ENCODE measurements around the gene RPS25. TPM values are rescaled to one million over a fixed set of nuclear protein-coding genes. Genes with fewer than 3 reads are reported as not detected.

RPS25 gene
- total and polyA plus RNA-seq, 9 of the 15 experiments (the other 6 are each of a cell fraction or from before 2014, with no cell fraction given) = 1,553 to 5,486 (median 2,471) TPM

DNA sequence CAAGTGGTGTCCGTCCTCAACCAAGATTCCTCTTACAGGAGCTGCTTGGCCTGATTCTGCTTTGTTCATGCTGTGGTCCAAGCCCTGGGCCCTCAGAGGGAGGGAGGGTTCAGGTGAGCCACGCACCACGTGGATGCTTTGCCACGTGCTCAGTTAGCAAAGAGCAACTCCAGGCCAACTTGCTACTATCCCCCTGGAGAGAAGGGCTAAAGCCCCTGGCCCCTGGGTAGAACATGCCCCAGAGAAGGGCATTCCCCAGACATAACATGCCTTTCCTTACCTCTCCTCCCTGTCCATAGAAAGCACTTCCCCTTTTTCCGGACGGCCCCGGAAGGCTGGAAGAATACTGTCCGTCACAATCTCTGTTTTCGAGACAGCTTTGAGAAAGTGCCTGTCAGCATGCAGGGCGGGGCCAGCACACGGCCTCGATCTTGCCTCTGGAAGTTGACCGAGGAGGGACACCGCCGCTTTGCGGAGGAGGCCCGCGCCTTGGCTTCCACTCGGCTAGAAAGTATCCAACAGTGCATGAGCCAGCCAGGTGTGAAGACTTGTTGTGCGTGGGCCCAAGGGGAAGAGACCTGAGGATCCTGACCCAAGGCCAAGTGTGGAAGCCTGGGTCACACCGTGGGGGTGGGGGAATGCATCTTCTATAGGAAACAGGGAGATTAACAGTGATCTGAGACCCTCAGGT lies 37.8 kb downstream of the RPS25 start (continued):
- peak; percentile 96 for TF ChIP-seq MYC (IDR thresholded peaks at IDR 0.05; ENCODE audit: low read depth, low read length)
- peak; percentile 69; the same call in 1 of the 2 replicates for TF ChIP-seq MYC (CRISPR knock-in tag; IDR thresholded peaks at IDR 0.05; ENCODE audit: borderline replicate concordance, low read depth)
- TF ChIP-seq ZNF23 (CRISPR knock-in tag; IDR thresholded peaks at IDR 0.05) = no peak
- no peak for TF ChIP-seq PHB (CRISPR knock-in tag; IDR thresholded peaks at IDR 0.05)
- TF ChIP-seq PRMT5 (CRISPR knock-in tag; IDR thresholded peaks at IDR 0.05) = no peak
- TF ChIP-seq FOXK2 (conservative IDR thresholded peaks at IDR 0.05 in 1 of 2, IDR thresholded peaks at IDR 0.05 in 1 of 2; ENCODE audit: low read depth in 2 of 2) = peak; percentile 56 to 82; a peak in 2 of 4 replicates
- TF ChIP-seq TRIM24 (IDR thresholded peaks at IDR 0.05) = no peak
- TF ChIP-seq, protein P1, sequence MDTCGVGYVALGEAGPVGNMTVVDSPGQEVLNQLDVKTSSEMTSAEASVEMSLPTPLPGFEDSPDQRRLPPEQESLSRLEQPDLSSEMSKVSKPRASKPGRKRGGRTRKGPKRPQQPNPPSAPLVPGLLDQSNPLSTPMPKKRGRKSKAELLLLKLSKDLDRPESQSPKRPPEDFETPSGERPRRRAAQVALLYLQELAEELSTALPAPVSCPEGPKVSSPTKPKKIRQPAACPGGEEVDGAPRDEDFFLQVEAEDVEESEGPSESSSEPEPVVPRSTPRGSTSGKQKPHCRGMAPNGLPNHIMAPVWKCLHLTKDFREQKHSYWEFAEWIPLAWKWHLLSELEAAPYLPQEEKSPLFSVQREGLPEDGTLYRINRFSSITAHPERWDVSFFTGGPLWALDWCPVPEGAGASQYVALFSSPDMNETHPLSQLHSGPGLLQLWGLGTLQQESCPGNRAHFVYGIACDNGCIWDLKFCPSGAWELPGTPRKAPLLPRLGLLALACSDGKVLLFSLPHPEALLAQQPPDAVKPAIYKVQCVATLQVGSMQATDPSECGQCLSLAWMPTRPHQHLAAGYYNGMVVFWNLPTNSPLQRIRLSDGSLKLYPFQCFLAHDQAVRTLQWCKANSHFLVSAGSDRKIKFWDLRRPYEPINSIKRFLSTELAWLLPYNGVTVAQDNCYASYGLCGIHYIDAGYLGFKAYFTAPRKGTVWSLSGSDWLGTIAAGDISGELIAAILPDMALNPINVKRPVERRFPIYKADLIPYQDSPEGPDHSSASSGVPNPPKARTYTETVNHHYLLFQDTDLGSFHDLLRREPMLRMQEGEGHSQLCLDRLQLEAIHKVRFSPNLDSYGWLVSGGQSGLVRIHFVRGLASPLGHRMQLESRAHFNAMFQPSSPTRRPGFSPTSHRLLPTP (IDR thresholded peaks at IDR 0.05; ENCODE audit: borderline replicate concordance, extremely low read depth, insufficient read length) = no peak
- TF ChIP-seq KAT2B (IDR thresholded peaks at IDR 0.05; ENCODE audit: low read depth, low read length) = no peak
- no peak for TF ChIP-seq IRF2 (CRISPR knock-in tag; IDR thresholded peaks at IDR 0.05)
- TF ChIP-seq ATF1 (CRISPR knock-in tag; IDR thresholded peaks at IDR 0.05) = no peak
- peak; percentile 77 for TF ChIP-seq ATF1 (tag; IDR thresholded peaks at IDR 0.05)
- TF ChIP-seq, protein P2, sequence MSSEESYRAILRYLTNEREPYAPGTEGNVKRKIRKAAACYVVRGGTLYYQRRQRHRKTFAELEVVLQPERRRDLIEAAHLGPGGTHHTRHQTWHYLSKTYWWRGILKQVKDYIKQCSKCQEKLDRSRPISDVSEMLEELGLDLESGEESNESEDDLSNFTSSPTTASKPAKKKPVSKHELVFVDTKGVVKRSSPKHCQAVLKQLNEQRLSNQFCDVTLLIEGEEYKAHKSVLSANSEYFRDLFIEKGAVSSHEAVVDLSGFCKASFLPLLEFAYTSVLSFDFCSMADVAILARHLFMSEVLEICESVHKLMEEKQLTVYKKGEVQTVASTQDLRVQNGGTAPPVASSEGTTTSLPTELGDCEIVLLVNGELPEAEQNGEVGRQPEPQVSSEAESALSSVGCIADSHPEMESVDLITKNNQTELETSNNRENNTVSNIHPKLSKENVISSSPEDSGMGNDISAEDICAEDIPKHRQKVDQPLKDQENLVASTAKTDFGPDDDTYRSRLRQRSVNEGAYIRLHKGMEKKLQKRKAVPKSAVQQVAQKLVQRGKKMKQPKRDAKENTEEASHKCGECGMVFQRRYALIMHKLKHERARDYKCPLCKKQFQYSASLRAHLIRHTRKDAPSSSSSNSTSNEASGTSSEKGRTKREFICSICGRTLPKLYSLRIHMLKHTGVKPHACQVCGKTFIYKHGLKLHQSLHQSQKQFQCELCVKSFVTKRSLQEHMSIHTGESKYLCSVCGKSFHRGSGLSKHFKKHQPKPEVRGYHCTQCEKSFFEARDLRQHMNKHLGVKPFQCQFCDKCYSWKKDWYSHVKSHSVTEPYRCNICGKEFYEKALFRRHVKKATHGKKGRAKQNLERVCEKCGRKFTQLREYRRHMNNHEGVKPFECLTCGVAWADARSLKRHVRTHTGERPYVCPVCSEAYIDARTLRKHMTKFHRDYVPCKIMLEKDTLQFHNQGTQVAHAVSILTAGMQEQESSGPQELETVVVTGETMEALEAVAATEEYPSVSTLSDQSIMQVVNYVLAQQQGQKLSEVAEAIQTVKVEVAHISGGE (CRISPR knock-in tag; IDR thresholded peaks at IDR 0.05) = peak in 1 of 3 experiments; percentile 94; a peak in 2 of 6 replicates
- TF ChIP-seq, protein P3, sequence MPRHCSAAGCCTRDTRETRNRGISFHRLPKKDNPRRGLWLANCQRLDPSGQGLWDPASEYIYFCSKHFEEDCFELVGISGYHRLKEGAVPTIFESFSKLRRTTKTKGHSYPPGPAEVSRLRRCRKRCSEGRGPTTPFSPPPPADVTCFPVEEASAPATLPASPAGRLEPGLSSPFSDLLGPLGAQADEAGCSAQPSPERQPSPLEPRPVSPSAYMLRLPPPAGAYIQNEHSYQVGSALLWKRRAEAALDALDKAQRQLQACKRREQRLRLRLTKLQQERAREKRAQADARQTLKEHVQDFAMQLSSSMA (CRISPR knock-in tag; IDR thresholded peaks at IDR 0.05) = no peak
- TF ChIP-seq SIRT6 (IDR thresholded peaks at IDR 0.05; ENCODE audit: low read depth, low read length) = no peak
- TF ChIP-seq HNRNPLL (IDR thresholded peaks at IDR 0.05; ENCODE audit: low read depth, low read length, poor library complexity, severe bottlenecking) = peak; percentile 23
- peak; percentile 90 for TF ChIP-seq C11orf30 (IDR thresholded peaks at IDR 0.05; ENCODE audit: low read depth)

Measured in K562 (cell line).